Astrocyte (in vitro differentiated cells and primary cell): ENCODE measurements around the gene EHD1. TPM values are rescaled to one million over a fixed set of nuclear protein-coding genes. Genes with fewer than 3 reads are reported as not detected.

Experiments
- DNase-seq: peaks from one replicate; pipeline ENCODE4 v3.0.0-alpha.2; 2010; ENCODE audit warnings: low read depth
- FAIRE-seq: peaks from 2 replicates; lab custom pipeline; 2011; peaks lifted over from hg19 to GRCh38; lab: Jason Lieb, UNC
- H2AFZ ChIP-seq: 2 replicates; pipeline ENCODE4 v1.6.0; 2012; ENCODE audit warnings: low read depth, low read length, inconsistent platforms
- H3K27ac ChIP-seq: 2 replicates; pipeline ENCODE4 v1.5.1; 2011; ENCODE audit warnings: low read depth, low read length, inconsistent platforms
- H3K27me3 ChIP-seq: 2 replicates; pipeline ENCODE4 v1.6.0; 2011; ENCODE audit warnings: low read length, inconsistent platforms; ENCODE audit not compliant: insufficient read depth
- H3K36me3 ChIP-seq: 2 replicates; pipeline ENCODE4 v1.5.1; 2011; ENCODE audit warnings: low read length, inconsistent platforms; ENCODE audit not compliant: insufficient read depth
- H3K4me1 ChIP-seq: 2 replicates; pipeline ENCODE4 v1.5.1; 2011; ENCODE audit warnings: low read length, inconsistent platforms; ENCODE audit not compliant: insufficient read depth
- H3K4me2 ChIP-seq: 2 replicates; pipeline ENCODE4 v1.6.0; 2012; ENCODE audit warnings: low read length, inconsistent platforms
- H3K4me3 ChIP-seq: 2 replicates; pipeline ENCODE4 v1.5.1; 2011; ENCODE audit warnings: low read depth, mild to moderate bottlenecking, low read length, inconsistent platforms; ENCODE audit not compliant: insufficient read depth
- H3K79me2 ChIP-seq: 2 replicates; pipeline ENCODE4 v1.6.0; 2012; ENCODE audit warnings: mild to moderate bottlenecking, low read length, inconsistent platforms; ENCODE audit not compliant: insufficient read depth
- H3K9ac ChIP-seq: 2 replicates; pipeline ENCODE4 v1.6.0; 2012; ENCODE audit warnings: mild to moderate bottlenecking, low read length, inconsistent platforms
- H3K9me3 ChIP-seq: 2 replicates; pipeline ENCODE4 v1.5.1; 2012; ENCODE audit warnings: low read depth, mild to moderate bottlenecking, low read length, inconsistent platforms; ENCODE audit not compliant: insufficient read depth
- H4K20me1 ChIP-seq: 2 replicates; pipeline ENCODE4 v1.6.0; 2012; ENCODE audit warnings: low read length, inconsistent platforms; ENCODE audit not compliant: insufficient read depth
- H3K27ac Mint-ChIP-seq: one replicate; pipeline ENCODE4 v1.8.0; 2021; ENCODE audit warnings: mild to moderate bottlenecking, mixed read lengths; ENCODE audit not compliant: unreplicated experiment
- H3K27me3 Mint-ChIP-seq: one replicate; pipeline ENCODE4 v1.8.0; 2021; ENCODE audit warnings: low read depth, mixed read lengths; ENCODE audit not compliant: unreplicated experiment
- H3K36me3 Mint-ChIP-seq: one replicate; pipeline ENCODE4 v1.8.0; 2021; ENCODE audit warnings: low read depth, mixed read lengths; ENCODE audit not compliant: unreplicated experiment
- H3K4me1 Mint-ChIP-seq: one replicate; pipeline ENCODE4 v1.8.0; 2021; ENCODE audit warnings: low read depth, mixed read lengths; ENCODE audit not compliant: unreplicated experiment
- H3K4me3 Mint-ChIP-seq: one replicate; pipeline ENCODE4 v1.8.0; 2021; ENCODE audit warnings: mild to moderate bottlenecking, moderate library complexity, mixed read lengths; ENCODE audit not compliant: unreplicated experiment
- H3K9me3 Mint-ChIP-seq: one replicate; pipeline ENCODE4 v1.8.0; 2021; ENCODE audit warnings: mild to moderate bottlenecking, mixed read lengths; ENCODE audit not compliant: unreplicated experiment
- EZH2 ChIP-seq: IDR thresholded peaks from 2 replicates; pipeline ENCODE4 v1.6.1; 2012; ENCODE audit warnings: mild to moderate bottlenecking, low read length, inconsistent platforms; ENCODE audit not compliant: insufficient read depth
- total RNA-seq: library from RNA; stranded (reverse); gene quantifications from 2 replicates; pipeline ENCODE4 v1.2.1, GENCODE V29; 2021
- TF ChIP-seq, protein P1 (sequence below): IDR thresholded peaks from 2 replicates; pipeline ENCODE4 v1.5.1; 2011; ENCODE audit warnings: low read depth, mild to moderate bottlenecking, inconsistent platforms, low read length, moderate library complexity; ENCODE audit not compliant: insufficient read depth

The EHD1 gene
- total RNA-seq, 1 donor from 2014 or later, result 201 TPM

DNA sequence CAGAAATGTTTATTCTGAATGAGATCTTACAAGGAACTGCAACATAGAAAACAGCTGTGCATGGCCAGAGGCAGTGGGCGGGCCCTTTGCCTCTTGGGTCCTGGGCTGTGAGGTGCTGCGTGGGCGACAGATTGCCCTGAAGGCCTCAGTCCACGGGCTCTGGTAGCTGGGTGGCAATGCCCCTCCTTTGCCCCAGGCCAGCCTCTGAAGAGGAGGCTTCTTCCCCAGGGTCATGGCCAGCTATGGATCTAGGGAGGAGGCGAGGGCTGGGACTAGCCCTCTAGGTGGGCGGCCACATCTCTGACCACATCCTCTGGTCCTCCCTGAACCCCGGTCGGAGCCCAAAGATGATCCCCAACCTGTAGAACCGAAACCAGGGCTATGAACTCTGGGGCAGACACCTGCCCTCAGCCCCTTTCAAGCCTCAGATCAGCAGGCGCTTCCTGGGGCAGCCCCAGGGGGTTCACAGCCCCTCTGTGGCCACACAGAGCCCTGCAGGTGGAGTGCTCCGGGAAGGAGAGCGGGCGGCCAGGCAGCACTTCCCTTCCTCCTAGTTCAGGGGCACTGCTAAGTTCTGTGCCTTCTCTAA, 27.3 kb downstream of the EHD1 start:
- H3K4me1 Mint-ChIP-seq, result peaks cover 13% of the 10 kb centered on the region
- no peak overlapping the region for H3K4me3 Mint-ChIP-seq
- Histone ChIP-seq H3K27me3 (no peaks in the 10 kb centered on the region), H3K4me3 (no peak overlapping the region), H3K4me2 (no peak overlapping the region), H3K9ac (no peak overlapping the region), H3K9me3 (no peaks in the 10 kb centered on the region), H3K79me2 (peaks cover 22% of the 10 kb centered on the region), H3K4me1 (peaks cover 26% of the 10 kb centered on the region), H2AFZ (no peak overlapping the region), H3K36me3 (no peaks in the 10 kb centered on the region), H3K27ac (no peak overlapping the region), H4K20me1 (peaks cover 2% of the 10 kb centered on the region)
- DNase-seq (no peak), FAIRE-seq (no peak)
- peak overlapping the region; percentile 41 for H3K27ac Mint-ChIP-seq
- H3K36me3 Mint-ChIP-seq, result peaks cover 4% of the 10 kb centered on the region
- no peaks in the 10 kb centered on the region for H3K9me3 Mint-ChIP-seq
- no peak for TF ChIP-seq EZH2
- TF ChIP-seq, protein P1, sequence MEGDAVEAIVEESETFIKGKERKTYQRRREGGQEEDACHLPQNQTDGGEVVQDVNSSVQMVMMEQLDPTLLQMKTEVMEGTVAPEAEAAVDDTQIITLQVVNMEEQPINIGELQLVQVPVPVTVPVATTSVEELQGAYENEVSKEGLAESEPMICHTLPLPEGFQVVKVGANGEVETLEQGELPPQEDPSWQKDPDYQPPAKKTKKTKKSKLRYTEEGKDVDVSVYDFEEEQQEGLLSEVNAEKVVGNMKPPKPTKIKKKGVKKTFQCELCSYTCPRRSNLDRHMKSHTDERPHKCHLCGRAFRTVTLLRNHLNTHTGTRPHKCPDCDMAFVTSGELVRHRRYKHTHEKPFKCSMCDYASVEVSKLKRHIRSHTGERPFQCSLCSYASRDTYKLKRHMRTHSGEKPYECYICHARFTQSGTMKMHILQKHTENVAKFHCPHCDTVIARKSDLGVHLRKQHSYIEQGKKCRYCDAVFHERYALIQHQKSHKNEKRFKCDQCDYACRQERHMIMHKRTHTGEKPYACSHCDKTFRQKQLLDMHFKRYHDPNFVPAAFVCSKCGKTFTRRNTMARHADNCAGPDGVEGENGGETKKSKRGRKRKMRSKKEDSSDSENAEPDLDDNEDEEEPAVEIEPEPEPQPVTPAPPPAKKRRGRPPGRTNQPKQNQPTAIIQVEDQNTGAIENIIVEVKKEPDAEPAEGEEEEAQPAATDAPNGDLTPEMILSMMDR, result no peak
- no peaks in the 10 kb centered on the region for H3K27me3 Mint-ChIP-seq

- H3K4me1 ChIP-seq, result peaks cover 13% of the 10 kb centered on the region
- Mint-ChIP-seq H3K9me3 (no peaks in the 10 kb centered on the region), H3K4me1 (peaks cover 4% of the 10 kb centered on the region), H3K4me3 (no peak overlapping the region), H3K36me3 (peaks cover 4% of the 10 kb centered on the region), H3K27ac (no peak overlapping the region), H3K27me3 (no peaks in the 10 kb centered on the region)
- no peaks in the 10 kb centered on the region for H3K36me3 ChIP-seq
- no peak for DNase-seq
- no peaks in the 10 kb centered on the region for H3K9me3 ChIP-seq
- no peak overlapping the region for H3K4me2 ChIP-seq
- TF ChIP-seq, protein P1, result no peak
- no peak overlapping the region for H2AFZ ChIP-seq
- FAIRE-seq, result no peak
- H3K27ac ChIP-seq, result no peak overlapping the region
- H4K20me1 ChIP-seq, result no peaks in the 10 kb centered on the region
- no peak overlapping the region for H3K9ac ChIP-seq
- H3K27me3 ChIP-seq, result no peaks in the 10 kb centered on the region
- H3K79me2 ChIP-seq, result peaks cover 12% of the 10 kb centered on the region
- no peak overlapping the region for H3K4me3 ChIP-seq
These were observed 28.6 kb downstream of the EHD1 start for GRCh38 chr11:64849598-64850356.
